SJSA1 (cell line): ENCODE data around the gene ZNF385A. TPM values are rescaled to one million over a fixed set of nuclear protein-coding genes. Genes with fewer than 3 reads are reported as not detected.

Source experiments
- DNase-seq, 2 experiments: peaks; one replicate each; pipeline ENCODE4 v3.0.0-alpha.2; 2015 to 2020; ENCODE audit warnings: low spot score in 2 of 2, low read depth in 1 of 2
- H3K27ac ChIP-seq: fragments of 250-450 bp; sonication (Bioruptor Pico); 2 replicates; pipeline ENCODE4 v1.5.1; 2020; ENCODE audit warnings: mild to moderate bottlenecking, moderate library complexity
- H3K27me3 ChIP-seq: fragments of 250-450 bp; sonication (Bioruptor Pico); replicated peaks from 2 replicates; pipeline ENCODE4 v1.5.1; 2020; ENCODE audit warnings: mild to moderate bottlenecking, moderate library complexity
- H3K36me3 ChIP-seq: fragments of 250-450 bp; sonication (Bioruptor Pico); 2 replicates; pipeline ENCODE4 v1.5.1; 2020; ENCODE audit warnings: mild to moderate bottlenecking
- H3K4me1 ChIP-seq: fragments of 250-450 bp; sonication (Bioruptor Pico); replicated peaks from 2 replicates; pipeline ENCODE4 v1.6.1; 2021; ENCODE audit warnings: mild to moderate bottlenecking
- H3K4me3 ChIP-seq: fragments of 250-450 bp; sonication (Bioruptor Pico); 2 replicates; pipeline ENCODE4 v1.5.1; 2020; ENCODE audit warnings: mild to moderate bottlenecking
- H3K9me3 ChIP-seq: fragments of 250-450 bp; sonication (Bioruptor Pico); replicated peaks from 2 replicates; pipeline ENCODE4 v1.5.1; 2020; ENCODE audit warnings: mild to moderate bottlenecking
- total RNA-seq: library from RNA; depleted of rRNA; stranded (reverse); fragments of >200 nt; shearing (Covaris generic); gene quantifications from 2 replicates; pipeline ENCODE4 v1.2.3, GENCODE V29; 2014

ZNF385A gene
- total RNA-seq, 1 experiment from 2014 or later, result 0.42 TPM

GRCh38 chr12:54421175-54421878 lies 36.8 kb upstream of the ZNF385A start:
- no peak for DNase-seq
- no peaks in the 10 kb centered on the region for H3K9me3 ChIP-seq
- peaks cover 11% of the 10 kb centered on the region; the same call in 1 of the 2 replicates for H3K36me3 ChIP-seq
- H3K27me3 ChIP-seq, result no peaks in the 10 kb centered on the region
- H3K4me1 ChIP-seq, result peaks cover 61% of the 10 kb centered on the region
- H3K27ac ChIP-seq, result no peak overlapping the region
- no peak overlapping the region for H3K4me3 ChIP-seq

- Histone ChIP-seq H3K27me3 (no peaks in the 10 kb centered on the region), H3K27ac (no peak overlapping the region), H3K9me3 (no peaks in the 10 kb centered on the region), H3K4me3 (no peak overlapping the region), H3K4me1 (peaks cover 61% of the 10 kb centered on the region), H3K36me3 (peaks cover 11% of the 10 kb centered on the region; the same call in 1 of the 2 replicates)
- DNase-seq, result no peak
Observed at GRCh38 chr12:54420766-54421144, 36.2 kb upstream of the ZNF385A start.

GRCh38 chr12:54419088-54419887 lies 34.8 kb upstream of the ZNF385A start, which contains the start of gene ITGA5:
ITGA5 (minus strand) TSS chr12:54419266; CDS start chr12:54419198, 68 bp downstream.
- H3K4me3 ChIP-seq, result peak within 1 kb of the TSS; percentile 93
- H3K36me3 ChIP-seq, result peaks cover 18% of the 10 kb centered on the region; the same call in 1 of the 2 replicates
- peak within 1 kb of the TSS; percentile 83 for H3K27ac ChIP-seq
- DNase-seq, result peak; percentile 76 to 86
- H3K27me3 ChIP-seq, result no peaks in the 10 kb centered on the region
- H3K4me1 ChIP-seq, result peaks cover 61% of the 10 kb centered on the region
- no peaks in the 10 kb centered on the region for H3K9me3 ChIP-seq

GRCh38 chr12:54418441-54419087 lies 34.0 kb upstream of the ZNF385A start:
- H3K27ac ChIP-seq, result peak overlapping the region; percentile 83
- H3K4me1 ChIP-seq, result peaks cover 63% of the 10 kb centered on the region
- H3K9me3 ChIP-seq, result no peaks in the 10 kb centered on the region
- DNase-seq, result no peak
- H3K27me3 ChIP-seq, result no peaks in the 10 kb centered on the region
- peaks cover 18% of the 10 kb centered on the region for H3K36me3 ChIP-seq
- H3K4me3 ChIP-seq, result peak overlapping the region; percentile 93

GRCh38 chr12:54417712-54418440 lies 33.3 kb upstream of the ZNF385A start:
- Histone ChIP-seq H3K27me3 (no peaks in the 10 kb centered on the region), H3K9me3 (no peaks in the 10 kb centered on the region), H3K4me3 (peak overlapping the region; percentile 93), H3K36me3 (peaks cover 20% of the 10 kb centered on the region), H3K27ac (peak overlapping the region; percentile 83), H3K4me1 (peaks cover 63% of the 10 kb centered on the region)
- no peak for DNase-seq

GRCh38 chr12:54416687-54417603 lies 32.4 kb upstream of the ZNF385A start:
- Histone ChIP-seq H3K27me3 (no peaks in the 10 kb centered on the region), H3K36me3 (peaks cover 29% of the 10 kb centered on the region), H3K27ac (no peak overlapping the region), H3K4me1 (peaks cover 65% of the 10 kb centered on the region), H3K4me3 (peak overlapping the region; percentile 93), H3K9me3 (no peaks in the 10 kb centered on the region)
- DNase-seq, result no peak

- H3K27me3 ChIP-seq, result no peaks in the 10 kb centered on the region
- peaks cover 59% of the 10 kb centered on the region for H3K4me1 ChIP-seq
- no peak overlapping the region for H3K4me3 ChIP-seq
- no peak overlapping the region for H3K27ac ChIP-seq
- H3K36me3 ChIP-seq, result peaks cover 36% of the 10 kb centered on the region
- no peak for DNase-seq
- no peaks in the 10 kb centered on the region for H3K9me3 ChIP-seq
Observed at GRCh38 chr12:54415221-54415929, 30.8 kb upstream of the ZNF385A start.

- Histone ChIP-seq H3K36me3 (peaks cover 44% of the 10 kb centered on the region), H3K27ac (peak overlapping the region; percentile 82), H3K9me3 (no peaks in the 10 kb centered on the region), H3K4me1 (peaks cover 48% of the 10 kb centered on the region), H3K27me3 (no peaks in the 10 kb centered on the region), H3K4me3 (no peak overlapping the region)
- DNase-seq, result peak; percentile 57 to 76
Observed at GRCh38 chr12:54413284-54414190, 29.0 kb upstream of the ZNF385A start.

- Histone ChIP-seq H3K4me1 (peaks cover 45% of the 10 kb centered on the region), H3K9me3 (no peaks in the 10 kb centered on the region), H3K36me3 (peaks cover 49% of the 10 kb centered on the region), H3K27ac (peak overlapping the region; percentile 82), H3K27me3 (no peaks in the 10 kb centered on the region), H3K4me3 (no peak overlapping the region)
- DNase-seq, result no peak
Observed at GRCh38 chr12:54412786-54413185, 28.3 kb upstream of the ZNF385A start.

- H3K27ac ChIP-seq, result peak overlapping the region; percentile 82
Observed at GRCh38 chr12:54412348-54412747, 27.8 kb upstream of the ZNF385A start.

More at GRCh38 chr12:54412348-54412747, 27.8 kb upstream of the ZNF385A start:
- Histone ChIP-seq H3K36me3 (peaks cover 51% of the 10 kb centered on the region), H3K27me3 (no peaks in the 10 kb centered on the region), H3K9me3 (no peaks in the 10 kb centered on the region), H3K4me1 (peaks cover 42% of the 10 kb centered on the region), H3K4me3 (no peak overlapping the region)
- no peak for DNase-seq
